HUES64 (cell line): ENCODE measurements around the gene SOCS1.

Experiments used
- H3K27ac ChIP-seq: 2 replicates; pipeline ENCODE4 v1.7.0; 2013; ENCODE audit warnings: low read depth, low read length, inconsistent platforms
- H3K27me3 ChIP-seq: 2 replicates; pipeline ENCODE4 v1.6.1; 2013; ENCODE audit warnings: mild to moderate bottlenecking, low read length; ENCODE audit not compliant: insufficient read depth
- H3K36me3 ChIP-seq: 2 replicates; pipeline ENCODE4 v1.6.1; 2013; ENCODE audit warnings: mild to moderate bottlenecking, low read length; ENCODE audit not compliant: insufficient read depth
- H3K4me1 ChIP-seq: 2 replicates; pipeline ENCODE4 v1.6.1; 2013; ENCODE audit warnings: mild to moderate bottlenecking, low read length, moderate library complexity; ENCODE audit not compliant: insufficient read depth
- H3K4me3 ChIP-seq: 2 replicates; pipeline ENCODE4 v1.5.1; 2013; ENCODE audit warnings: mild to moderate bottlenecking, low read length, moderate library complexity
- H3K9ac ChIP-seq: 2 replicates; pipeline ENCODE4 v1.6.1; 2013; ENCODE audit warnings: mild to moderate bottlenecking, low read depth, low read length
- H3K9me3 ChIP-seq: 2 replicates; pipeline ENCODE4 v1.6.1; 2013; ENCODE audit warnings: low read depth, low read length; ENCODE audit not compliant: insufficient read depth
- WGBS: fragments of 150-250, 120-280 bp; methylation state at CpG from one replicate; pipeline ENCODE4 v1.1.7; 2013; ENCODE audit warnings: missing lambda C conversion rate; 5-methylcytosine and 5-hydroxymethylcytosine counted together

Gene SOCS1

DNA sequence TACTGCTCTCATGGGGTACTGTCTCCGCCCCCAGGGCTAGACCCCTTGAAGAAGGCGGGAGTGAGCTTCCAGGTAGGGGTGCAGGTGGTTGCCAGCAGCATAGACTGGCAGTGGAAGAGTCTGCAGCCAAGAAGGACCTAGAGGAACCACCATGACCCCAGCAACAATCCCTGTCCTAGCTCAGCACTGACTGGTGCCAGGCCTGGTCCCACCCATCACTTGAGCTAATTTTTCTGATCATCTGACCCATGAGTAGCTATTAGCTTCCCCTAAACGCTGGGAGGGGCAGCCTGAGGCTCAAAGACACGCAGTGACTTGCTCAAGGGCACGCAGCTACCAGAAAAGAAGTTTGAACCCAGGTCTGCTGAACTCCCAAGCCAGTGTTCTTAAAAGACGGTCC is 16.5 kb upstream of the SOCS1 start:
- 93% methylated on average over 6 of the region's 6 CpGs for WGBS
- peaks cover 6% of the 10 kb centered on the region; the same call in 1 of the 2 replicates for H3K4me1 ChIP-seq
- no peak overlapping the region for H3K27ac ChIP-seq
- H3K27me3 ChIP-seq = no peaks in the 10 kb centered on the region
- H3K36me3 ChIP-seq = no peaks in the 10 kb centered on the region
- no peaks in the 10 kb centered on the region for H3K9me3 ChIP-seq
- no peak overlapping the region for H3K4me3 ChIP-seq
- H3K9ac ChIP-seq = no peak overlapping the region

DNA sequence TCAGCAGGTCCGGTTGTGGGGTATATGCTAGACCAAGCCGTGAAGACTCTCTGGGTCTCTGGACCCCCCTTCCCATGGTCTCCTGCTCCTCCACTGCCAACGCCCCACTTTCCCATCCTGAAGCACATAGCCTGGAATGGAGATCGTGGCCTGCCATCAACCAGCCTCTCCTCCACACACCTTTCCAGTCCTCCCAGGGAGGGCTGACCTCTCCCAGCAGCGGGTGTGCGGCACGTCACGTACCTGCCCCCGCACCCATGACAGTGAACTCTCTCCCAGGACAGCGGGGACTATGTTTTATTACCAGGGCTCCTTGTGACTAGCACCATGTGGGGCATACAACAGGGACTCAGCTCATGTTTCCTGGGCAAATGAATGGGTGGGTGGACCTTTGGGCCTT is 15.6 kb upstream of the SOCS1 start:
- no peak overlapping the region for H3K9ac ChIP-seq
- H3K9me3 ChIP-seq = no peaks in the 10 kb centered on the region
- H3K4me3 ChIP-seq = no peak overlapping the region
- no peak overlapping the region for H3K27ac ChIP-seq
- 96% methylated on average over 10 of the region's 10 CpGs for WGBS
- H3K4me1 ChIP-seq = peaks cover 6% of the 10 kb centered on the region; the same call in 1 of the 2 replicates
- H3K36me3 ChIP-seq = no peaks in the 10 kb centered on the region
- no peaks in the 10 kb centered on the region for H3K27me3 ChIP-seq

DNA sequence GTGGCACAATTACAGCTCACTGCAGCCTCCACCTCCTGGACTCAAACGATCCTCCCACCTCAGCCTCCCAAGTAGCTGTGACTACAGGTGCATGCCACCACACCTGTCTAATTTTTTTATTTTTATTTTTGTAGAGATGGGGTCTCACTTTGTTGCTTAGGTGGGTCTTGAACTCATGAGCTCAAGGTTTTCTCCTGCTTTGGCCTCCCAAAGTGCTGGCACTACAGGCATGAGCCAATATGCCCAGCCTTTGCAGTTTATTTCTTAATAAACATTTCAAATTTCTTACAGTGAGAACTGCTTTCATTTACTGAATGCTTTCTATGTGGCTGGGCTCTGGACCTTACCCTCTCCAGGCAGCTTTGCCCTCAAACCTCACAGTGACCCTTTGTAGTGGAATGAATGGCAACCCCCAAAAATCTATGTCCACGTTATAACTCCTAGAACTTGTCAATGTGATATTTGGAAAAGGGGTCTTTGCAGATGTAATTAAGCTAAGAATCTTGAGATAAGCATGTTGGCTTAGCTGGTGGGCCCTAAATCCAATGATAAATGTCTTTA is 14.7 kb upstream of the SOCS1 start:
- no peaks in the 10 kb centered on the region for H3K27me3 ChIP-seq
- no peak overlapping the region for H3K27ac ChIP-seq
- H3K9me3 ChIP-seq = no peaks in the 10 kb centered on the region
- no peak overlapping the region for H3K9ac ChIP-seq
- no peaks in the 10 kb centered on the region for H3K36me3 ChIP-seq
- H3K4me3 ChIP-seq = no peak overlapping the region
- 100% methylated on average over 2 of the region's 2 CpGs for WGBS
- H3K4me1 ChIP-seq = peaks cover 6% of the 10 kb centered on the region; the same call in 1 of the 2 replicates

DNA sequence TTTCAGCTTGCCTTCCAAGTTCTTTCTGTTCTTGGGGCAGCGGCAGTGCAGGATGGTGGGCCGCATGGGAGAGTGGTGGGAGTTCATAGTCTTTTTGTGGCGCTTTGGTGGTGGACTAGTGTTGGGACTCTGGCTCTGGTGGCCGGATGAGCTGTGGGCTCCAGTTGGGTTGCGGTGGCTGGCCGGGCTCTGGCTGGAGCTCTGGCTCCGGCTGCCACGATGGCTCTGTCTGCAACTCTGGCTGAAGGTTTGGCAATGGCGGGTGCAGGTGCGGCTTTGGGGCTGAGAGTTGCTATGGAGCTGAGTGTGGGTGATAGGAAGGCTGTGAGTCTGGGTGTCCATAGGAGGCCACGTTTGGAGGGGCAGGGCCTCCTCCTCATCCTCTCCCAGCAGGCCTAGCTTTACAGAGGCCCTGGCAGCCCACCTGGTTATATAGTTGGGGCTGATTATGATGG is 12.9 kb upstream of the SOCS1 start, which contains the start of gene TNP2:
Gene TNP2 (minus strand): TSS at position 405 of the 455 bp plus-strand sequence. CDS start 63 bp downstream, at position 342.
- no peaks in the 10 kb centered on the region for H3K9me3 ChIP-seq
- H3K36me3 ChIP-seq = no peaks in the 10 kb centered on the region
- no peak within 1 kb of the TSS for H3K4me3 ChIP-seq
- no peaks in the 10 kb centered on the region for H3K27me3 ChIP-seq
- H3K9ac ChIP-seq = no peak within 1 kb of the TSS
- peaks cover 4% of the 10 kb centered on the region; the same call in 1 of the 2 replicates for H3K4me1 ChIP-seq
- H3K27ac ChIP-seq = no peak within 1 kb of the TSS
- 96% methylated on average over 9 of the region's 11 CpGs for WGBS

DNA sequence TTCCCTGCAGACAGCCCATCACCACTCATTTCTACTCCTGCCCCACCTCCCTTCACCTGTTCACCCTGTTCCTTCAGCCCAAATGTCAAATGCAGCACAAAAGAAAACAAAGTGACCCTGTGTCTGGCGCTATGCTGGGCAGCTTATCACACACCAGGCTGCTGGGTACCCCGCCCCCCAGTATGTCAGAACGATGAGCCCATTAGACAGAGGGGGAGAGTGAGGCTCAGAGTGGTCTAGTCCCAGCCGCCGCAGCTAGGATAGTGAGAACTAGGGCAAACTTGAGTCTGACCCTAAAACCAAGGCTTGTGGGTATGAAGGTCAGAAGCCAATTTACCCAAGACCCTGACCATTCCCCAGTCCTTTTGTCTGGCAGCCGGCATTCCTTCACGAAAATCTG is 9.1 kb upstream of the SOCS1 start:
- no peaks in the 10 kb centered on the region for H3K4me1 ChIP-seq
- H3K9me3 ChIP-seq = no peaks in the 10 kb centered on the region
- H3K4me3 ChIP-seq = no peak overlapping the region
- H3K27me3 ChIP-seq = no peaks in the 10 kb centered on the region
- H3K27ac ChIP-seq = no peak overlapping the region
- H3K36me3 ChIP-seq = no peaks in the 10 kb centered on the region
- H3K9ac ChIP-seq = no peak overlapping the region
- 88% methylated on average over 7 of the region's 7 CpGs for WGBS

DNA sequence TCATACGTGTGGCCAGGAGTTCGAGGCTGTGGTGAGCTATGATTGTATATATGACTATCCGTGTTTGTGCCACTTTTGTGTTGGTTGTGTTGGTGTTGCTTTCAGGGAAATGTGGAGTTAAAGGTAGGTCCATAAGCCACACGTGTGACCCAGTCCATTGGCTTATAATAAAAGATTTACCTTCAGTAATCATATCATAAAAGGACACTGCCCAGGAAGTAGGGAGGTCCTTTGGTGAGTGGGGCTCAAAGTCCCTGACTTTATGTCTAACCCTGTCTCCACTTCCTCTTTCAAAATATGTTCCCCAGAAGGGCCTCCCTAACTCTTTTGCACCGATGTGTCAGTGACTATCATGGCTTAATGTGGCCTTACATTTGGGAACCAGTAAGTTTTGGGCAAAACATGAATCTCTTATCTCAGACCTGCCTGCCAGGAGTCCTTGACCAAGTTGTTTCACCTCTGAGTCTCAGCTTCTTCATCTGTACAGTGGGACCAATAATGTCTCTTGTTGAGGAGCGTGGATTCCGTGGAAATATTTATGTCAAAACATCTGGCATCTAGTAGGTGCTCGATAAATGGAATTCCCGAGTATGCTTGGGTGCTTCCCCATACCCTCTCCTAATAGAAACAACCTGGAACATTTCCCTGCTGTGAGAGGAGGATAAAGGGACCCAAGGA is 8.3 kb upstream of the SOCS1 start:
- no peaks in the 10 kb centered on the region for H3K36me3 ChIP-seq
- no peaks in the 10 kb centered on the region for H3K4me1 ChIP-seq
- H3K9ac ChIP-seq = no peak overlapping the region
- no peaks in the 10 kb centered on the region for H3K9me3 ChIP-seq
- 91% methylated on average over 6 of the region's 9 CpGs for WGBS
- H3K27me3 ChIP-seq = no peaks in the 10 kb centered on the region
- no peak overlapping the region for H3K27ac ChIP-seq
- H3K4me3 ChIP-seq = no peak overlapping the region

DNA sequence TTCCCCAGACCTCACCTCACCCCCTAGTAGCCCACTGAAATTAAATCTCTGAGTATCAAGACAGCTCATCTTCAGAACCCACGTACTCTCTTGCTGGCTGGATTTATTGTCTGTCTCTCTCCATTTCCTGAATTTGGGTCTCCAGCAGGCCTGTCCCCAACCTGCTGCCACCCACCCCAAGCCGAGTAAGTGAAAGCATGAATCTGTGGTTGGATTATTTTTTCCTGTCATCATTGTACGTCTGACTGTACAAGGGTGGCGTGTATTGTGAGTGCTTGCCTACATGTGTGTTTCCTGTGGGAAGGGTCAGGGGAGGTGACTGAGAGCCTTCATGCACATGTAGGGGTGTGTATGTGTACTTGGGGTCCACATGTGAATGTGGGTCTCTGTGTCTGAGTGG is 7.7 kb upstream of the SOCS1 start:
- Histone ChIP-seq H3K9ac (no peak overlapping the region), H3K4me3 (no peak overlapping the region), H3K9me3 (no peaks in the 10 kb centered on the region), H3K27ac (no peak overlapping the region), H3K4me1 (no peaks in the 10 kb centered on the region), H3K36me3 (no peaks in the 10 kb centered on the region), H3K27me3 (no peaks in the 10 kb centered on the region)
- 90% methylated on average over 4 of the region's 4 CpGs for WGBS

DNA sequence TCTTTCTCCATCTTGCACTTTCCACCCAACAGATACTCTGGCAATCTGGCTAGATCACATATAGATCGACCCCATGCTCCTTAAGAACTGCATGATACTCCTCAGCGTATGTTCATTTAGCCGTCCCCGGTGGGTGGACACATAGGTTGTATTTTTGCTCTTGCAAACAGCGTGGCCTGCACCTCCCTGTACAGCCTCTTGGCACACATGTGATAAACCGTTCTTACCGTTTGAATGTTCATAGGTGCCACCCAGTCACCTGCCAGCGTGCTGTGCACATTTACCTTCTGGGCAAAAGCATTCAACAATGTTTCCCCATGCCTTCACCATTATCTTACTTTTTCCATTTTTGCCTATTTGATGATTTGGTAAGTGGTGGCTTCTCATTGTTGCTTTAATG is 6.9 kb upstream of the SOCS1 start:
- WGBS = 93% methylated on average over 8 of the region's 8 CpGs
- no peaks in the 10 kb centered on the region for H3K36me3 ChIP-seq
- no peak overlapping the region for H3K9ac ChIP-seq
- H3K9me3 ChIP-seq = no peaks in the 10 kb centered on the region
- H3K4me1 ChIP-seq = no peaks in the 10 kb centered on the region
- H3K27ac ChIP-seq = no peak overlapping the region
- no peaks in the 10 kb centered on the region for H3K27me3 ChIP-seq
- no peak overlapping the region for H3K4me3 ChIP-seq

DNA sequence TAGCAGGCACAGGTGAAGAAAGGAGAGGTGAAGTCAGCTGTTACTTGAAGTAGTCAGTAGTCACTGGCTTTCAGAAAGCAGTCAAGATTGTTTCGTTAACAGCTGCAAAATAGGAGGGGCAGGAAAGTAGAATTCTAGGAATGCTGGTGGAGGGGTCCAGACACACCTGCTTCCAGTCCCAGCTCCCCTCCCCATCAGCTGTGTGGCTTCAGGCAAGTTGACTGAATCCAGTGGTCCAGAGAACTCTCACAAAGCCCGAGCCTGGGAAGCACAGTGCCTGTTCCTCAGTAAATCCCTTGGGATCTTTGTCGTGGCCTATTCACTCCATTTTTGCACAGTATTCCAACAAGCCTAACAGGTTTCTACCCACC is 4.6 kb upstream of the SOCS1 start:
- H3K4me1 ChIP-seq = 0 out of 2 replicates have a peak, but pooled peaks cover 3% of the 10 kb centered on the region
- H3K4me3 ChIP-seq = no peak overlapping the region
- no peak overlapping the region for H3K27ac ChIP-seq
- no peaks in the 10 kb centered on the region for H3K9me3 ChIP-seq
- 60% methylated on average over 3 of the region's 3 CpGs for WGBS
- H3K36me3 ChIP-seq = no peaks in the 10 kb centered on the region
- no peaks in the 10 kb centered on the region for H3K27me3 ChIP-seq
- no peak overlapping the region for H3K9ac ChIP-seq

DNA sequence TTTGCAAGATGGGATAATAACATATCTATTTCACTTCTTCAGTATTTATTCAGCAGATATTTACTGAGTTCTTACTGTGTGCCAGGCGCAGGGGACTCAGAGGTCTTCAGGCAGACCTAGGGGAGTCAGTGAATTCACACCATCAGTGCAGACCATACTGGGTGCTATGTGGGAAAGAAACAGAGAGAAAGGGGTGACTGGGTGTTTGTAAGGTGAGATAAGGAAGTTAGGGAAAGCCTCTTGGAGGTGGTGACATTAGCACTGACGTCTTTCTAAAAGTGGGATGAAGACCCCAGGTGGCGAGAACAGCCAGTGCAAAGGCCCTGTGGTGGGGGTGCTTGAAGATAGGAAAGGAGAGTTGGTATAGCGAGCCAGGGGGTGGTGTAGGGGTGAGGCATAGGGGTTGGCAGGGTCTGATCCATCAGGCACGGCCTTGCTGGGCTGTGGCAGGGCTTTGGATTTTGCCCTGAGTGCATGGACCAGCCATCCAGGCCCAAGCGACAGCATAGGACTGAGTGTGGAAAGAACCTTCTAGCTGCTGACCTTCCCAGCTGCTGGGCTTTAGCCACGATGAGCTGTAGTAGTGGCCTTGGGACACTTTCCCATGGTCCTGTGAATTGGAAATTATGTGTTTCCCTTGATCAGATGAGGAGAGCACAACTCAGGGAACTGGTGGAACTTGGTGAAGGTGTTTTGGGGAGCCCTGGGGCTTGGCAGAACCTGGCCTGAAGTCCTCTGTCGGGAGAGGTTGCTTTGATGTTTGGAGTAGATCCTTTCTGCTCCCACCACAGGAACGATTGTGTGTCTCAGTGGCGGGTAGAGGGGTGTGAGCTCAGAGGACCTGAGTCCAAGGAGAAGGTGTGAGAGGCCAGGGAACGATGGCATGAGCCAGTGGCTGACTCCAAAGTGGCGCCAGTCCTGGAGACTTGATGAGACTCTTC is 3.9 kb upstream of the SOCS1 start:
- H3K4me1 ChIP-seq = 0 out of 2 replicates have a peak, but pooled peaks cover 3% of the 10 kb centered on the region

More for the DNA sequence above, 3.9 kb upstream of the SOCS1 start:
- Histone ChIP-seq H3K27me3 (peaks cover 5% of the 10 kb centered on the region; the same call in 1 of the 2 replicates), H3K9me3 (no peaks in the 10 kb centered on the region), H3K36me3 (no peaks in the 10 kb centered on the region), H3K9ac (no peak overlapping the region), H3K4me3 (no peak overlapping the region), H3K27ac (no peak overlapping the region)
- 77% methylated on average over 12 of the region's 12 CpGs for WGBS
